Activated CD8-positive, alpha-beta T cell treated with anti-CD3 and anti-CD28 coated beads for 36 hours (primary cell): ENCODE measurements around the gene DCDC2C. TPM values are rescaled to one million over a fixed set of nuclear protein-coding genes. Genes with fewer than 3 reads are reported as not detected.

Experiments
- ATAC-seq: fragments of 200-7000 bp; cut with Tn5 transposase; one replicate; pipeline ENCODE4 v1.10.0; 2021; ENCODE audit warnings: mild to moderate bottlenecking, moderate library complexity
- CTCF ChIA-PET: fragments of 350-600 bp; sonication (Branson Sonifier 250); formaldehyde crosslinking; loops from one replicate; lab custom pipeline; 2021; ENCODE audit warnings: antibody characterized with exemption; lab: Charles Lee
- POLR2A ChIA-PET: fragments of 350-600 bp; sonication (Branson Sonifier 250); formaldehyde crosslinking; loops from one replicate; lab custom pipeline; 2021; ENCODE audit warnings: antibody characterized with exemption; lab: Charles Lee
- DNase-seq: peaks from one replicate; pipeline ENCODE4 v3.0.0-alpha.2; 2020
- H3K27ac Mint-ChIP-seq: one replicate; pipeline ENCODE4 v1.8.0; 2021; ENCODE audit warnings: mild to moderate bottlenecking, mixed read lengths
- H3K27me3 Mint-ChIP-seq: one replicate; pipeline ENCODE4 v1.8.0; 2021; ENCODE audit warnings: mixed read lengths
- H3K36me3 Mint-ChIP-seq: one replicate; pipeline ENCODE4 v1.8.0; 2021; ENCODE audit warnings: low read depth, mixed read lengths
- H3K4me1 Mint-ChIP-seq: one replicate; pipeline ENCODE4 v1.8.0; 2021; ENCODE audit warnings: low read depth, mixed read lengths
- H3K4me3 Mint-ChIP-seq: one replicate; pipeline ENCODE4 v1.8.0; 2021; ENCODE audit warnings: mild to moderate bottlenecking, moderate library complexity, mixed read lengths
- H3K9me3 Mint-ChIP-seq: one replicate; pipeline ENCODE4 v1.8.0; 2021; ENCODE audit warnings: mixed read lengths
- intact Hi-C: fragments of 100-400 bp; cut with micrococcal nuclease; formaldehyde crosslinking; loops from one replicate; pipeline ENCODE4 v1.10.0; 2022
- total RNA-seq, 2 experiments: library from RNA; stranded (reverse); gene quantifications; one replicate each; pipeline ENCODE4 v1.2.3, GENCODE V29; 2021
- TF ChIP-seq, protein P1 (sequence below): fragments of 200-600 bp; IDR thresholded peaks from one replicate; pipeline ENCODE4 v1.8.0; 2022; ENCODE audit warnings: antibody characterized with exemption, mild to moderate bottlenecking

The DCDC2C gene
- total RNA-seq, 2 experiments from 2014 or later, result not detected

DNA sequence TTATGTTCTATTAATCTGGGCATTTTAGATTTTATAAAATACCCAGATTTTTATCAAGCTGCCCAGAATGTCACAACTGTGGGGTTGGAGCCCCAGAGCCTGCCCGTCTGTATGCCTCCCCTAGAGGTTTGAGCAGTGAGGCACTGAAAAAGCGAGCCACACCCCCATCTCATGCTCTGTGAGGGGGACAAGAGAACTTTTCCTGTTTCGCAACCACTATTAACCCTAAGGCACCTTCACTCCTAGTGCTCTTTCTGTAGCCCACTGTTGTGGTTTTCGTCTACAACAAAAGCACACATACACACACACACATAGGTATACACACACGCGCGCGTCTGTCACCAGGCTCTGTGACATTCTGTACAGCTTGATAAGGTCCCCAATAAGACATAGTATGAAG, 38.0 kb downstream of the DCDC2C start:
- ATAC-seq (no peak), DNase-seq (no peak)
- ChIA-PET POLR2A (interaction anchor here (0.6 kb wide), 1 partner anchor 12 kb away, joined by 3 read pairs; no protein-coding TSS in a partner anchor), CTCF (interaction anchor here (1.0 to 2.5 kb wide), 3 partner anchors 13 to 39 kb away, joined by 3 to 11 read pairs (median 5); no protein-coding TSS in a partner anchor)
- Mint-ChIP-seq H3K27ac (no peak overlapping the region), H3K9me3 (no peaks in the 10 kb centered on the region), H3K4me1 (no peaks in the 10 kb centered on the region), H3K27me3 (peaks cover 5% of the 10 kb centered on the region), H3K4me3 (no peak overlapping the region), H3K36me3 (no peaks in the 10 kb centered on the region)
- TF ChIP-seq, protein P1, sequence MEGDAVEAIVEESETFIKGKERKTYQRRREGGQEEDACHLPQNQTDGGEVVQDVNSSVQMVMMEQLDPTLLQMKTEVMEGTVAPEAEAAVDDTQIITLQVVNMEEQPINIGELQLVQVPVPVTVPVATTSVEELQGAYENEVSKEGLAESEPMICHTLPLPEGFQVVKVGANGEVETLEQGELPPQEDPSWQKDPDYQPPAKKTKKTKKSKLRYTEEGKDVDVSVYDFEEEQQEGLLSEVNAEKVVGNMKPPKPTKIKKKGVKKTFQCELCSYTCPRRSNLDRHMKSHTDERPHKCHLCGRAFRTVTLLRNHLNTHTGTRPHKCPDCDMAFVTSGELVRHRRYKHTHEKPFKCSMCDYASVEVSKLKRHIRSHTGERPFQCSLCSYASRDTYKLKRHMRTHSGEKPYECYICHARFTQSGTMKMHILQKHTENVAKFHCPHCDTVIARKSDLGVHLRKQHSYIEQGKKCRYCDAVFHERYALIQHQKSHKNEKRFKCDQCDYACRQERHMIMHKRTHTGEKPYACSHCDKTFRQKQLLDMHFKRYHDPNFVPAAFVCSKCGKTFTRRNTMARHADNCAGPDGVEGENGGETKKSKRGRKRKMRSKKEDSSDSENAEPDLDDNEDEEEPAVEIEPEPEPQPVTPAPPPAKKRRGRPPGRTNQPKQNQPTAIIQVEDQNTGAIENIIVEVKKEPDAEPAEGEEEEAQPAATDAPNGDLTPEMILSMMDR, result no peak
- intact Hi-C loops, result no loop called here

DNA sequence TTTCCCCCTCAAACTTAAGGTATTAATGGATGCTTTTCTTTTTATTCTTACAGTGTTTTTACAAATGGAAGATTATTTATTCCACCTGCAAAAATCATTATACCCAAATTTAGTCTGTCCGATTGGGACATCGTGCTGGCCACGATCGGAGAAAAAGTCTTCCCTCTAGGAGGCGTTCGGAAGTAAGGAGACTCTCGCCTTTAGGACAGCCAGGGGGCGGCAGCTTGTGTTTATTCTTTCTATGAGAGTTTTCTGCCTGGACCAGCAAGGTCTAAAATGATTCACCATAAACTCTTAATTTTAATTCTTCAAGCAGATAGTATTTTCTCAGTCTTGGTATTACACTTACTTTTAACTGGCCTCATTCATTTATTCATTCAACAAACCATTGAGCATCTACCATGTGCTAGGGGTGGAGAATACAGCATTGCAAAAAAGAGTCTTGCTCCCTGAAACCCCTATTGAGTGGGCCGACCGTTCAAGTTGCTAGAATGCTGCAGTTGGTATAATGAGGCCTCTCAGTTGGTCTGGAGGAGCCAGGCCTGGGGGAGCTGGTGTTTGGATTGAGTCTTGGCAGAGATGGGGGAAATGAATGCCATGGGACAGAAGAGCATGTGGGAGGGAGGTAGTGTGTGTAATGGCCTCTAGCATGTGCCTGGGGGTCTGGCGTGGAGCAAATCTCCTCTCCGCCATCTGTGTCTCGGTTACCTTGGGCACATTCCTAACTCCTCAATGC, 38.7 kb downstream of the DCDC2C start:
- TF ChIP-seq, protein P1, result no peak
- ATAC-seq (no peak), DNase-seq (no peak)
- no peaks in the 10 kb centered on the region for H3K36me3 Mint-ChIP-seq
- peaks cover 5% of the 10 kb centered on the region for H3K27me3 Mint-ChIP-seq
- intact Hi-C loops, result no loop called here
- no peak overlapping the region for H3K27ac Mint-ChIP-seq
- ChIA-PET CTCF (no interaction called here), POLR2A (no interaction called here)
- no peaks in the 10 kb centered on the region for H3K4me1 Mint-ChIP-seq
- H3K9me3 Mint-ChIP-seq, result no peaks in the 10 kb centered on the region
- H3K4me3 Mint-ChIP-seq, result no peak overlapping the region

DNA sequence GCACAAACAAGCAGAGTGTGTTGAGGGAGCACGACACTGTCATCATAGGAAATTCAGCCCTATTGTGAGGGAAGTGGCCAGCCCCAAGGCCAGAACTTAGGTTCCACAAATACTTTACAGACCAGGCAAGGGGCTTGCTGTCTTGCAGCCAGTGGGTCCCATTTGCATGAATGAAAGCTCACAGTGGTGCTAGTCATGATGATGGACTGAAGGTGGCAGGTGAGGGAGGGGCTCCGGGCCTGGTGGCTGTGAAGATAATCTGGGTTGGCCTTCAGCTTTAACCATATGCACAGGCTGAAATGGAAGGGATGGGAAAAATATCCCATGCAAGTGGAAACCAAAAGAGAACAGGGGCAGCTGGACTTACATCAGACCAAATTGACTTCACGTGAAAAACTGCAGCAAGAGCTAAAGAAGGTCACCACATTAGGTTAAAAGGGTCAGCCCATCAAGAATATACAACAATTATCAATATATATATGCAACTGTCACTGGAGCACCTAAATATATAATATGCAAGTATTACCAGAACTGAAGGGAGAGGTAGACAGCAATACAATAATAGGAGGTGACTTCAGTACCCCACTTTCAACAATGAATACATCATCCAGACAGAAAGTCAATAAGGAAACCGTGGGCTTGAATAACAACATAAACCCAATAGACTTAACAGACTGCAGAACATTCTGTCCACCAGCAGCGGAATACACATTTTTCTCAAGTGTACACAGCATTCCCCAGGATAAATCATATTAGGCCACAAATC, 39.6 kb downstream of the DCDC2C start:
- TF ChIP-seq, protein P1, result no peak
- H3K36me3 Mint-ChIP-seq, result no peaks in the 10 kb centered on the region
- ATAC-seq (no peak), DNase-seq (no peak)
- intact Hi-C loops, result no loop called here
- no peak overlapping the region for H3K27ac Mint-ChIP-seq
- H3K4me1 Mint-ChIP-seq, result no peaks in the 10 kb centered on the region
- ChIA-PET CTCF (no interaction called here), POLR2A (no interaction called here)
- no peaks in the 10 kb centered on the region for H3K9me3 Mint-ChIP-seq
- H3K27me3 Mint-ChIP-seq, result peaks cover 3% of the 10 kb centered on the region
- no peak overlapping the region for H3K4me3 Mint-ChIP-seq

DNA sequence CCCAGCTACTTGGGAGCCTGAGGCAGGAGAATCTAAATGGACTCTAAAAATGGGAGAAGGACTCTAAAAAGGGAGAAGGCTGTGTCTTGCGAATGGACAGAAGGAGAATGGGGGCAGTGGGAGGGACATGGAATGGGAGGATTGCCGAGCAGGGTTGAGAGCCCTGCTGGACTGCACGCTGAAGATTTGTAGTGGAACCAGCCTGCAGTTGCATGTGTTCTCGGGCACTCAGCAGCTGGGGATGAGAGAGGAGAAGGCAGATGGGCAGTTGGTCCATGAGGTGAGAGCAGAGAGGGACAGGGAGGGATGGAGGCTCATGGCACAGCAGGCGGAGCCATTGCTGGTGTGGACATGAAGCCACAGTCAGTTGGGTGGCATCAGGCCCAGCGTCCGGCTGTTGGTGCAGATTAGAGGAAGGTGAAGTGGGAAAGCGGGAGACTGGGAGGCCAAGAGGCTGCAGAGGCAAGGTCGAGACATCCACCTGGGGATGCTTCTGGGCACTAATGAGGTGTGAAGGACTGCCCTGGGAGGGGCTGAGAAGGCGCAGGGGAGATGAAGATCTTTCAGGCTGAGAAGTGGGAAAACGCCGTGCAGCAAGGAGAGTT, 40.7 kb downstream of the DCDC2C start:
- peaks cover 3% of the 10 kb centered on the region for H3K27me3 Mint-ChIP-seq
- POLR2A ChIA-PET, result no interaction called here
- H3K4me1 Mint-ChIP-seq, result no peaks in the 10 kb centered on the region
- no peaks in the 10 kb centered on the region for H3K36me3 Mint-ChIP-seq
- no peak for ATAC-seq
- CTCF ChIA-PET, result no interaction called here
- intact Hi-C loops, result no loop called here
- no peaks in the 10 kb centered on the region for H3K9me3 Mint-ChIP-seq
- TF ChIP-seq, protein P1, result no peak
- no peak overlapping the region for H3K4me3 Mint-ChIP-seq
- H3K27ac Mint-ChIP-seq, result no peak overlapping the region
- DNase-seq, result no peak
